ENCODE data around the gene AKAP13.

The AKAP13 gene

DNA sequence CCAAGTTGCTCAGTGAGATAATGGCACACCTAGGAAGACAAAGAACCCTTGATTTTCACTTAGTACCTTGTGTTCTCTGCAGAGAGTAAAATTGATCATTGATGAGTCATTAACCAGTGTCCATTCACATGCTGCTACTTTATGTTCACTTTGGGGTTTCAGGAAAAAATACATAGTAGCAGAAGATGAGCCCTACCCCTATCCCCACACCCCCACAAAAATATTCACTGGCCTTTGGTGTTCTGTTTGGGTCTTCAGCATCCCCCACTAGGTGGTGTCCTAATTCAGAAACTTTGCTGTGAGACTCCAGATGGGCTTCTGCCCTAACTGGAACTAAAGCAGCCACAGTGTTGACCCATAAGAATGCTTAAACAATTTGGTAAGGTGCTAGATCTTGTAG lies 235.5 kb downstream of the AKAP13 start:
- Histone ChIP-seq H2AFZ (no peak overlapping the region), H3K27me3 (ENCODE audit: control insufficient read depth, insufficient read depth, low read length) (no peaks in the 10 kb centered on the region), H3K79me2 (no peaks in the 10 kb centered on the region), H3K27ac (no peak overlapping the region), H3K9me3 (ENCODE audit: control insufficient read depth, low read length) (no peaks in the 10 kb centered on the region), H3K4me2 (ENCODE audit: low read length) (no peak overlapping the region), H3K4me3 (ENCODE audit: low read depth, low read length) (no peak overlapping the region), H3K36me3 (ENCODE audit: control insufficient read depth, insufficient read depth, low read length) (no peaks in the 10 kb centered on the region), H3K4me1 (no peaks in the 10 kb centered on the region), H3K9ac (no peak overlapping the region)
- peak; percentile 32 for TF ChIP-seq CTCF (IDR thresholded peaks at IDR 0.05)

- no peaks in the 10 kb centered on the region for H3K4me1 ChIP-seq
These were observed 236.2 kb downstream of the AKAP13 start for GRCh38 chr15:85616549-85617110.

DNA sequence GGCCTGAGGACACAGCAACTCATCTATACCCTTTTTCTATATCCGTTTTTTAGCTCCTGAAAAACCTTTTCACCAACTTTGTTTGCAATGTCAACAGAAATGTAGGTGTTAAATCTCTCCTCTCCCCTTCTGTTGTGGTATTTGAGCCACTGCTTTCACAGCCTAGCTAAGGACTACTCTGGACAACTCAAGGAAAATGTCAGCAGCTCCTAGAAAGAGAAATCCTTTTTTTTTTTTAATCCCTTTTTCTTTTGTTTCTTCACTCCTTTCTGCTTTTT lies 237.8 kb downstream of the AKAP13 start:
- Histone ChIP-seq H3K9ac (no peak overlapping the region), H3K4me1 (no peaks in the 10 kb centered on the region), H3K27me3 (ENCODE audit: control insufficient read depth, insufficient read depth, low read length) (no peaks in the 10 kb centered on the region), H3K4me2 (ENCODE audit: low read length) (no peak overlapping the region), H3K9me3 (ENCODE audit: control insufficient read depth, low read length) (no peaks in the 10 kb centered on the region), H3K27ac (peak overlapping the region; percentile 83), H2AFZ (no peak overlapping the region), H3K79me2 (no peaks in the 10 kb centered on the region), H3K4me3 (ENCODE audit: low read depth, low read length) (no peak overlapping the region), H3K36me3 (ENCODE audit: control insufficient read depth, insufficient read depth, low read length) (no peaks in the 10 kb centered on the region)
- TF ChIP-seq CTCF (IDR thresholded peaks at IDR 0.05): no peak

More at GRCh38 chr15:85616549-85617110, 236.2 kb downstream of the AKAP13 start:
- Histone ChIP-seq H3K9me3 (ENCODE audit: control insufficient read depth, low read length) (no peaks in the 10 kb centered on the region), H3K27me3 (ENCODE audit: control insufficient read depth, insufficient read depth, low read length) (no peaks in the 10 kb centered on the region), H3K4me2 (ENCODE audit: low read length) (no peak overlapping the region), H3K4me3 (ENCODE audit: low read depth, low read length) (no peak overlapping the region), H3K36me3 (ENCODE audit: control insufficient read depth, insufficient read depth, low read length) (no peaks in the 10 kb centered on the region), H3K9ac (no peak overlapping the region), H3K27ac (no peak overlapping the region), H3K79me2 (no peaks in the 10 kb centered on the region), H2AFZ (no peak overlapping the region)
- no peak for TF ChIP-seq CTCF (IDR thresholded peaks at IDR 0.05)

DNA sequence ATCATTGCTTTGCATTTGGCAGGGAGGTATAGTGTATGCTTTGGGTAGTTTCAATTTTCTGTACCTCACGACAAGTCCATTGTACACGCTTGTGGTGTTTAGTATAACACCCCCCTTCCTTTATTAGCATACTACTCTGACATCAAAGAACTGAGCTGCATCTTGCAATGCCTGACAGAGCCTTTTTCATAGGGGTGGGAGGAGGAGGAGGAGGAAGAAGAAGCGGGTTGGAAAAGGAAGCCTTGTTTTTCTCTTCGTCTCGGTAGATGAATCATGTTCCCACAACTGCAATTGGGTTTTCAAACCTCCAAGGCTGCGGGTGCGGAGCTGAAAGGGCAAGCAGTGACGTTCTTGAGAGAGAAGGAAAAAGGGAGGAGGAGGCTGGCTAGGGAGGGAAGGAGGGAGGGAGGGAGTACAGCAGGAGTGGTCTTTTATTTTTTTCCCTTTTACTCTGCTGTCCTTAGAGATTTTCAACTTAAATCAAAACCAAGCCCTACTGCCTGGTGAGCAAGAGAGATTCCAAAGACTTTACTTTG lies 238.6 kb downstream of the AKAP13 start:
- H3K9ac ChIP-seq: no peak overlapping the region
- H2AFZ ChIP-seq: no peak overlapping the region
- H3K4me1 ChIP-seq: no peaks in the 10 kb centered on the region
- no peaks in the 10 kb centered on the region for H3K36me3 ChIP-seq (ENCODE audit: control insufficient read depth, insufficient read depth, low read length)
- H3K27me3 ChIP-seq (ENCODE audit: control insufficient read depth, insufficient read depth, low read length): no peaks in the 10 kb centered on the region
- peak overlapping the region; percentile 83 for H3K27ac ChIP-seq
- no peak for TF ChIP-seq CTCF (IDR thresholded peaks at IDR 0.05)
- H3K4me3 ChIP-seq (ENCODE audit: low read depth, low read length): peak overlapping the region; percentile 47
- H3K9me3 ChIP-seq (ENCODE audit: control insufficient read depth, low read length): no peaks in the 10 kb centered on the region
- no peak overlapping the region for H3K4me2 ChIP-seq (ENCODE audit: low read length)
- H3K79me2 ChIP-seq: no peaks in the 10 kb centered on the region

DNA sequence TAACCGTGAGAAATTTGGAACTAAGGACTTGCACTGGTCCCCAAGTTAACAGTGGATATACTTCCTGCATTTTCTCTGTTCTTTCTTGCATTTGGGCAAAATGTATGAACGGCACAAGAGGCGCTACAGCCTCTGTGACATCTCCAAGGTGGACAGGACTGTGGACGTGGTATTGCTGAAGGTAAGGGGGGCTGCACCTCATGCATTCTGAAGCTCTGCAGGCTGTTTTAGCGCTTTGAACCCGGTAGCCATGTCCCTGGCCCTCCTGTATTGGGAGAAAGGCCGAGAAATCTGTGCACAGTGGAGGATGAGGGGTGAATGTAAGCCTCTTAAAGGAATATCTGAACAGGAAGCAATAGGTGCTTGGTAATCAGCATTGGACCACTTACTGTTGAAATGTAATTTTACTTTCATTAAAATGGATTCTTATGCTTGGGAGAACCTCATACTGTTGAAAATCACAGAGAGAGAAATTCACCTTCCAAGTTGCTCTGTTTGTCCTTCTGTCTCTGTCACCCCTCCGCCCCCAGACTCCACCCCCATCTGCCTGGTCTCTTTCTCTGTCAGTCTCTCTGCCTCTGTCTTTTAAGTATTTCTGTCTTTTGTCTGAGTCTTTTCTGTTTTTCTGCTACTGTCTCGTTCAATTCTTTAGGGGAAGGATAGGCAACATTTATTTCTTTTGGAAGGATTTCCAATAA lies 239.7 kb downstream of the AKAP13 start:
- Histone ChIP-seq H3K27ac (peak overlapping the region; percentile 83), H3K4me3 (ENCODE audit: low read depth, low read length) (peak overlapping the region; percentile 47), H2AFZ (no peak overlapping the region), H3K36me3 (ENCODE audit: control insufficient read depth, insufficient read depth, low read length) (no peaks in the 10 kb centered on the region), H3K79me2 (no peaks in the 10 kb centered on the region), H3K27me3 (ENCODE audit: control insufficient read depth, insufficient read depth, low read length) (no peaks in the 10 kb centered on the region), H3K9ac (no peak overlapping the region), H3K4me1 (no peaks in the 10 kb centered on the region), H3K9me3 (ENCODE audit: control insufficient read depth, low read length) (no peaks in the 10 kb centered on the region), H3K4me2 (ENCODE audit: low read length) (peak overlapping the region; percentile 37)
- TF ChIP-seq CTCF (IDR thresholded peaks at IDR 0.05): no peak

All from parathyroid adenoma (tissue), 2 donors.